SK-N-SH treated with all-trans-retinoic acid at 6 μM for 48 hours (cell line): Measurements from ENCODE around the gene AIP.

Experiments used
- PATZ1 ChIP-seq: fragments of 250-450 bp; sonication (Bioruptor Pico); IDR thresholded peaks from 2 replicates; pipeline ENCODE4 v1.8.0; 2020; ENCODE audit warnings: mild to moderate bottlenecking, moderate library complexity, borderline replicate concordance
- TOX ChIP-seq: fragments of 250-450 bp; sonication (Bioruptor Pico); IDR thresholded peaks from 2 replicates; pipeline ENCODE4 v1.8.0; 2021; ENCODE audit warnings: mild to moderate bottlenecking, moderate library complexity, borderline replicate concordance
- ZC3H10 ChIP-seq: fragments of 250-450 bp; sonication (Bioruptor Pico); IDR thresholded peaks from 2 replicates; pipeline ENCODE4 v1.5.1; 2021; ENCODE audit warnings: mild to moderate bottlenecking, moderate library complexity
- ZFP3 ChIP-seq: fragments of 250-450 bp; sonication (Bioruptor Pico); IDR thresholded peaks from 2 replicates; pipeline ENCODE4 v1.5.0; 2020; ENCODE audit warnings: mild to moderate bottlenecking, moderate library complexity
- ZNF70 ChIP-seq: fragments of 450-650 bp; formaldehyde crosslinking; IDR thresholded peaks from 2 replicates; pipeline ENCODE4 v1.5.0; 2020; ENCODE audit warnings: mild to moderate bottlenecking, moderate library complexity
- TF ChIP-seq, protein P1 (sequence below): fragments of 250-450 bp; sonication (Bioruptor Pico); IDR thresholded peaks from 2 replicates; pipeline ENCODE4 v1.5.1; 2020; ENCODE audit warnings: low read depth, mild to moderate bottlenecking, moderate library complexity

DNA sequence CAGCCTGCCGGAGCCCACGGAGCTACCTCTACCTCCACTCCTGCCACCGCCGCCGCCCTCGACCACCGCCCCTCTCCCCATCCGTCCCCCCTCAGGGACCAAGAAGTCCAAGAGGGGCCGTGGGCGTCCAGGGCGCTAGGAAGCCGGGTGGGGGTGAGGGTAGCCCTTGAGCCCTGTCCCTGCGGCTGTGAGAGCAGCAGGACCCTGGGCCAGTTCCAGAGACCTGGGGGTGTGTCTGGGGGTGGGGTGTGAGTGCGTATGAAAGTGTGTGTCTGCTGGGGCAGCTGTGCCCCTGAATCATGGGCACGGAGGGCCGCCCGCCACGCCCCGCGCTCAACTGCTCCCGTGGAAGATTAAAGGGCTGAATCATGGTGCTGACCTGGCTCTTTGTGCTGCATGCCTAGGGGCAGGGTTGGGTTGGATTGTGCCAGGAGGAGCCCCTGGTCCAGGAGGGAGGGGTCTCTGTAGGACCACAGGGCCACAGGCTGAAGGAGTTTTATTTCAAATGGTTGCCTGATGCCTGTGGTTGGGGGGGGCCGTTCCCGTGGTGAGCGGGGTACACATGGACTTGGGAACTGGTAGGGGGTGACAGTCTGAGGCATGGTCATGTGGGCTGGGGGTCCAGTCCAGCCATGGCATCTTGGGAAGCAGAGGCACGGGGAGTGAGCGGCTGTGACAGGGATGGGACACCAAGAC, 47.6 kb upstream of the AIP start:
- TF ChIP-seq PATZ1 (CRISPR knock-in tag) (no peak), ZFP3 (no peak), ZNF70 (CRISPR knock-in tag) (no peak), ZC3H10 (CRISPR knock-in tag) (no peak), TOX (CRISPR knock-in tag) (no peak)
- TF ChIP-seq, protein P1, sequence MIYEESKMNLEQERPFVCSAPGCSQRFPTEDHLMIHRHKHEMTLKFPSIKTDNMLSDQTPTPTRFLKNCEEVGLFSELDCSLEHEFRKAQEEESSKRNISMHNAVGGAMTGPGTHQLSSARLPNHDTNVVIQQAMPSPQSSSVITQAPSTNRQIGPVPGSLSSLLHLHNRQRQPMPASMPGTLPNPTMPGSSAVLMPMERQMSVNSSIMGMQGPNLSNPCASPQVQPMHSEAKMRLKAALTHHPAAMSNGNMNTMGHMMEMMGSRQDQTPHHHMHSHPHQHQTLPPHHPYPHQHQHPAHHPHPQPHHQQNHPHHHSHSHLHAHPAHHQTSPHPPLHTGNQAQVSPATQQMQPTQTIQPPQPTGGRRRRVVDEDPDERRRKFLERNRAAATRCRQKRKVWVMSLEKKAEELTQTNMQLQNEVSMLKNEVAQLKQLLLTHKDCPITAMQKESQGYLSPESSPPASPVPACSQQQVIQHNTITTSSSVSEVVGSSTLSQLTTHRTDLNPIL (CRISPR knock-in tag), result no peak
